Neural cell (in vitro differentiated cells): ENCODE results near the gene SH3RF3.

Experiments
- EP300 ChIP-seq: fragments of 450-650 bp; conservative IDR thresholded peaks from 2 replicates; pipeline ENCODE4 v1.6.1; 2014; ENCODE audit warnings: antibody characterized with exemption, mild to moderate bottlenecking, moderate library complexity; ENCODE audit not compliant: poor library complexity, severe bottlenecking
- MXI1 ChIP-seq: fragments of 450-650 bp; conservative IDR thresholded peaks from 2 replicates; pipeline ENCODE4 v1.6.1; 2014; ENCODE audit warnings: antibody characterized with exemption, mild to moderate bottlenecking; ENCODE audit not compliant: poor library complexity, severe bottlenecking
- POLR2AphosphoS5 ChIP-seq: IDR thresholded peaks from 2 replicates; pipeline ENCODE4 v1.6.1; 2012
- SMC3 ChIP-seq: fragments of 450-650 bp; conservative IDR thresholded peaks from 2 replicates; pipeline ENCODE4 v1.6.1; 2014; ENCODE audit warnings: antibody characterized with exemption, mild to moderate bottlenecking, moderate library complexity; ENCODE audit not compliant: poor library complexity
- TAF1 ChIP-seq: IDR thresholded peaks from 2 replicates; pipeline ENCODE4 v1.6.1; 2012; ENCODE audit warnings: low read depth
- TF ChIP-seq, protein P1 (sequence below): fragments of 450-650 bp; IDR thresholded peaks from 2 replicates; pipeline ENCODE4 v1.5.1; 2014; ENCODE audit warnings: antibody characterized with exemption, mild to moderate bottlenecking, moderate library complexity; ENCODE audit not compliant: poor library complexity, severe bottlenecking

DNA sequence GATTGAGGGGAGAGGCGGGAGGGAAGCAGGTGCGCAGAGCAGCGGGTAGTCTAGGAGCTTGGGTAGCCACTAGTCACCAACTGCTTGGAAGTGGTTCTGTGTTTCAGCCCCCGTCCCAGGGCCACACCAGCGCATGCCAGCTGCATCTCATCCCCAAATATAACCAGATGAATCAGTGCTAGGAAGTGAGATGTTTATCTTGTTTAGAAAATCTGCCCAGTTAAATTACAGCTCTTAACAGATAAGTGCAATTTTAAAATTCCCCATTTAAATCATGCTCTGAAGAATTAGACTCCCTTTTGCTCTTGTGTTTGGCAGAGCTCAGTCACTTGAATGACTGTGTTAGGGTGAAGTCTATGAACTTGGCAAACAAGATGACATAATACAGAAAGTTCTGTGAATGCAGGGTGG lies 291.0 kb downstream of the SH3RF3 start:
- TF ChIP-seq SMC3 (no peak), EP300 (no peak), POLR2AphosphoS5 (no peak), MXI1 (no peak), TAF1 (no peak)
- TF ChIP-seq, protein P1, sequence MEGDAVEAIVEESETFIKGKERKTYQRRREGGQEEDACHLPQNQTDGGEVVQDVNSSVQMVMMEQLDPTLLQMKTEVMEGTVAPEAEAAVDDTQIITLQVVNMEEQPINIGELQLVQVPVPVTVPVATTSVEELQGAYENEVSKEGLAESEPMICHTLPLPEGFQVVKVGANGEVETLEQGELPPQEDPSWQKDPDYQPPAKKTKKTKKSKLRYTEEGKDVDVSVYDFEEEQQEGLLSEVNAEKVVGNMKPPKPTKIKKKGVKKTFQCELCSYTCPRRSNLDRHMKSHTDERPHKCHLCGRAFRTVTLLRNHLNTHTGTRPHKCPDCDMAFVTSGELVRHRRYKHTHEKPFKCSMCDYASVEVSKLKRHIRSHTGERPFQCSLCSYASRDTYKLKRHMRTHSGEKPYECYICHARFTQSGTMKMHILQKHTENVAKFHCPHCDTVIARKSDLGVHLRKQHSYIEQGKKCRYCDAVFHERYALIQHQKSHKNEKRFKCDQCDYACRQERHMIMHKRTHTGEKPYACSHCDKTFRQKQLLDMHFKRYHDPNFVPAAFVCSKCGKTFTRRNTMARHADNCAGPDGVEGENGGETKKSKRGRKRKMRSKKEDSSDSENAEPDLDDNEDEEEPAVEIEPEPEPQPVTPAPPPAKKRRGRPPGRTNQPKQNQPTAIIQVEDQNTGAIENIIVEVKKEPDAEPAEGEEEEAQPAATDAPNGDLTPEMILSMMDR = no peak
